Stimulated activated CD8-positive, alpha-beta memory T cell treated with anti-CD3 and anti-CD28 coated beads, Interleukin-7, amount 100 ng/mL, for 24 hours (primary cell): ENCODE data around the gene RAB6C.
"Not testable (repeated sequence)": the region's sequence is repeated elsewhere in the genome, so short reads cannot be mapped to it uniquely, and the experiment has no call there.

ENCODE experiments used
- DNase-seq: peaks from one replicate; pipeline ENCODE4 v3.0.0-alpha.2; 2020; ENCODE audit warnings: low read depth

Gene RAB6C

DNA sequence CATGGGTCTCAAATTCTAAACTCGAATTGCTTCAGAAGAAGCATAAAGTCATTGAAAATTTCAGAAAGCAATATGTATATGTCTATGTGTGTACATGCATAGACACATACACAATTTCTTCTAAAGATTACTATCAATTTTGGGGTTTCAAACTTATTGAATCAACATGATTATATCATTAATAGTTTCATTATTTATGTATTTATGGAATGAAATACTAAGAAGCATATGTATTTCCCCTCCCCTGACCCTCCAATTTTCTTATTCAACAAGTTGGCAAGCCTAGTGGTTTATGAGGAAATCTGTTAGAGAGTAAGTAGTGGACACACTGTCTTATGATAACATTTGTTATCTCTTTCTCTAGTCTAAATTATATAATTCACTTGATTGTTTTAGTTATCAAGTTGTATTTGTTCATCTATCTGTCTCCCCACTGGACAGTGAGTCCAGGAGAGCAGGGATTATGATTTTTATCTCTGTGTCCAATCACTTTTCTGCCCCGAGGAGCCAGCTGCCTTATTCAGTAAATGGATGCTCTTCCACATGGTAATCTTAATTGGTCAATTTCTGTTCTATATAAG, 17.3 kb downstream of the RAB6C start:
- not testable (repeated sequence) for DNase-seq

DNA sequence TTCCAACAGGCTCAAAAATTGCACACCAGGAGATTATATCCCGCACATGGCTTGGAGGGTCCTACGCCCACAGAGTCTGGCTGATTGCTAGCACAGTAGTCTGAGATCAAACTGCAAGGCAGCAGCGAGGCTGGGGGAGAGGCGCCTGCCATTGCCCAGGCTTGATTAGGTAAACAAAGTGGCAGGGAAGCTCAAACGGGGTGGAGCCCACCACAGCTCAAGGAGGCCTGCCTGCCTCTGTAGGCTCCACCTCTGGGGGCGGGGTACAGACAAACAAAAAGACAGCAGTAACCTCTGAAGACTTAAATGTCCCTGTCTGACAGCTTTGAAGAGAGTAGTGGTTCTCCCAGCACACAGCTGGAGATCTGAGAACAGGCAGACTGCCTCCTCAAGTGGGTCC, 19.3 kb downstream of the RAB6C start:
- DNase-seq: not testable (repeated sequence)

DNA sequence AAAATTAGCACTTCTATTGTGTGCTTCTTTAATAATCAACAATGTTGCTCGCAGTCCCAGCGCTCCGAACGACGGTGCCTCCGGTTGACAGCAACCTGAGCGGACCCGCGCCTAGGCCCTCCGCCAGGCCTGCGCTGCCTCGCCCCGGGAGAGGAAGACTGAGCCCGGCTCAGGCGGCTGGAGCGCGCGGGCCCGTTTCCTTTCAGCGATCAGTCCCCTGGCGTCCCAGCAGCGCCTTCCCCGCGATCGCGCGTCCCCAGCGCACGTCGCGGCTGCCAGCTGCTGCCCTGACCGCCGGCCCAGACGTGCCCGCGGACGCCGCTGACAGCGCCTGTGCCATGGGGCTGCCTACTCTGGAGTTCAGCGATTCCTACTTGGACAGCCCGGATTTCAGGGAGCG, 26.4 kb downstream of the RAB6C start:
- DNase-seq: not testable (repeated sequence)

DNA sequence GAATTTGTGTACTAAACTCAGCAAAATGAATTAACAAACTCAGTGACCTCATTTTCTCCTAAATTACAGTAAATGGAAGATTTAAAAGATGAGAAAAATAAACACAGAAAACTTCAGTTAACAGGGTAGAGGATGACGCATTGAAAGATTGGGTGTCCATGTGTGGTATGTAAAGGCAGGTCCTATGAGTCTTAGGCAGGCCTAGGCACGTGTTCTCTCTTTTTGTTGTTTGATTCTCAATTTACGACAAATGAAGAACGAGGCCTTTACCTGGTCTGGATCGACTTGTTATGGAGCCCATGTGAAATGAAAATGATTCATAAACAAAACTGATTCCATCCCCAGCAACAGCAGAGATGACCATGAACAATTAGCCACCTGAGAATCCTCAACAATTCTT, 37.2 kb downstream of the RAB6C start:
- DNase-seq: not testable (repeated sequence)

DNA sequence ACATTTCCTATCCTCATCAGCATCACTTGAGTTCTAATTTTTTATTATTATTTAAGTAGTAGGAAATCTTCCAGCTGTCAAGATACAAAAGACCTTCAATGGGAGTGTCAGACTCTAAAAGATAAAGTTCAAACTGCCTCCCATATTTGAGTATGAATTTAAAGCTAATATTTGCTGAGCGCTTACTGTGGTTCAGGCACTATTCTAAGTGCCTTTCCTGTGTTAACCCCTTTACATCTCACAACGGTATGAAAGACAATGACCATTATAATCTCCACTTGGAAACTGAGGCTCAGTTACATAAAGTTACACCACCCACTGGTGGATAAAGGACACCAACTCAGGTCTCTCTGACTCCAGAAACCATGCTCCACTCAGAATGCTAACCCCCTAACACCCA, 39.9 kb downstream of the RAB6C start:
- DNase-seq: no peak

DNA sequence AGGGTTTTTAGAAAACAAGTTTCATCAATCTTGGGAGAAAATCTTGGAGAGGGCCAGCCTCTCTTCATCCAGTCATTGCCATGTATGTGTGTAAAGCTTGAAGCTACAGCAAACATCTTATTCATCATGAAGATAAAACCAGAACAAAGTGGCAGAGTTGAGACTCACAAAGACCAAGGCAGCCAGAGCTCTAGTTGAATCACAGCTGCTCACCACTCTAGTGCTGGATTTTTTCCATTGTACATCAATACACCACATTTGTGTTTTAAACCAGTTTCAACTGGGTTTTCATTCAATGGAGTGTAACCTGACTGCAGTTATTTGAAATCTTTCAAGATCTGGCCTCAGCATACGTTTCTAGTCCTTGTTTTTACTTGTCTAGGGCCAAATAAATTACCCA, 40.6 kb downstream of the RAB6C start:
- DNase-seq: not testable (repeated sequence)

DNA sequence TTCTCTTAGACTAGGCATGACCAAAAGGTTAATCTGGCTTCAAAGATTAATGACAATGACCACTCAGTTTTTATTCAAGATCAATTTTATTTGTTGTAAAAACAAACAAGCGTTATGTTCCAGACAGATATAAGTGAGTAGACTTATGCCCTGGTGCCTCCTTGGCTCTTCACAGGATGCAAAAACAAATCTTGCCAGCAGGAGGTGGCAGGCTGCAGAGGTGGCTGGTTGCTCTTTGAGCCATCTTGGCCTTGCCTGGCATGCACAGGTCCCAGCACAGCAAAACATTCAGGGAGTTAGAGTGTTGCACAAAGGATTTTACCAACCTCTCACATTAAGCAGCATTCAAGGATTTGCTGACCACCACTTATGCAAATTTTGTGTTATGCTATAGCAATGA, 46.5 kb downstream of the RAB6C start:
- not testable (repeated sequence) for DNase-seq
